IMR-90 (cell line): ENCODE data around the gene LTBP4. TPM values are rescaled to one million over a fixed set of nuclear protein-coding genes. Genes with fewer than 3 reads are reported as not detected.

ENCODE experiments used
- ATAC-seq: fragments of 200-7000 bp; cut with Tn5 transposase; 2 replicates; pipeline ENCODE4 v1.9.1; 2020; ENCODE audit warnings: low read depth, mild to moderate bottlenecking, moderate library complexity
- BruUV-seq: library from RNA; stranded (reverse); fragments of 400-500 nt; replicated peaks from 2 replicates; lab custom pipeline; 2021; lab: Mats Ljungman, UMichigan
- CTCF ChIA-PET: fragments of 300-600 bp; formaldehyde crosslinking; extraction: SDS; loops from one replicate; lab custom pipeline; 2021; ENCODE audit warnings: antibody characterized with exemption; lab: Yijun Ruan, JAX
- POLR2A ChIA-PET: fragments of 300-600 bp; sonication (Branson Sonifier 250); formaldehyde crosslinking; loops from one replicate; lab custom pipeline; 2022; ENCODE audit warnings: antibody characterized with exemption; ENCODE audit not compliant: unreplicated experiment; lab: Charles Lee
- DNase-seq: peaks from one replicate; pipeline ENCODE4 v3.0.0; 2013
- H2AFZ ChIP-seq: replicated peaks from 2 replicates; pipeline ENCODE3; 2013; ENCODE audit warnings: low read length, mild to moderate bottlenecking; ENCODE audit not compliant: poor library complexity
- H2AK5ac ChIP-seq: 2 replicates; pipeline ENCODE4 v1.6.1; 2013; ENCODE audit warnings: low read depth, low read length, inconsistent platforms
- H2AK9ac ChIP-seq: replicated peaks from 2 replicates; pipeline ENCODE3; 2013; ENCODE audit warnings: mild to moderate bottlenecking, low read depth, low read length, moderate library complexity; ENCODE audit not compliant: poor library complexity
- H2BK120ac ChIP-seq: 2 replicates; pipeline ENCODE4 v1.6.1; 2013; ENCODE audit warnings: low read depth, low read length, inconsistent platforms
- H2BK15ac ChIP-seq: 3 replicates; pipeline ENCODE4 v1.6.1; 2013; ENCODE audit warnings: low read depth, low read length, inconsistent platforms
- H2BK20ac ChIP-seq: 2 replicates; pipeline ENCODE4 v1.6.1; 2013; ENCODE audit warnings: low read depth, mild to moderate bottlenecking, inconsistent platforms, low read length, moderate library complexity
- H2BK5ac ChIP-seq: 2 replicates; pipeline ENCODE4 v1.6.1; 2013; ENCODE audit warnings: mild to moderate bottlenecking, low read depth, low read length, inconsistent platforms; ENCODE audit not compliant: poor library complexity, severe bottlenecking
- H3K14ac ChIP-seq: replicated peaks from 2 replicates; pipeline ENCODE4 v1.6.1; 2013; ENCODE audit warnings: low read depth, low read length, inconsistent platforms
- H3K18ac ChIP-seq: 2 replicates; pipeline ENCODE4 v1.6.1; 2013; ENCODE audit warnings: low read depth, low read length, control low read depth
- H3K23ac ChIP-seq: 2 replicates; pipeline ENCODE4 v1.6.1; 2013; ENCODE audit warnings: low read depth, low read length, inconsistent platforms
- H3K27ac ChIP-seq: 2 replicates; pipeline ENCODE4 v1.5.1; 2013; ENCODE audit warnings: mild to moderate bottlenecking, control low read depth, low read length; ENCODE audit not compliant: insufficient read depth
- H3K27me3 ChIP-seq: 2 replicates; pipeline ENCODE4 v1.6.1; 2013; ENCODE audit warnings: low read length; ENCODE audit not compliant: control insufficient read depth, insufficient read depth
- H3K36me3 ChIP-seq: 2 replicates; pipeline ENCODE4 v1.6.1; 2013; ENCODE audit warnings: low read length, mixed read lengths; ENCODE audit not compliant: control insufficient read depth, insufficient read depth
- H3K4ac ChIP-seq: 2 replicates; pipeline ENCODE4 v1.6.1; 2013; ENCODE audit warnings: low read depth, low read length, inconsistent platforms
- H3K4me1 ChIP-seq: 2 replicates; pipeline ENCODE4 v1.6.1; 2013; ENCODE audit warnings: low read length, mixed read lengths; ENCODE audit not compliant: control insufficient read depth, insufficient read depth
- H3K4me2 ChIP-seq: 2 replicates; pipeline ENCODE4 v1.6.1; 2013; ENCODE audit warnings: low read depth, mild to moderate bottlenecking, control low read depth, low read length, moderate library complexity
- H3K4me3 ChIP-seq: 2 replicates; pipeline ENCODE4 v1.5.1; 2013; ENCODE audit warnings: low read depth, mild to moderate bottlenecking, control low read depth, low read length, moderate library complexity; ENCODE audit not compliant: insufficient read depth
- H3K56ac ChIP-seq: 2 replicates; pipeline ENCODE4 v1.6.1; 2013; ENCODE audit warnings: low read length, inconsistent platforms; ENCODE audit not compliant: insufficient read depth; ENCODE audit errors: extremely low read depth
- H3K79me1 ChIP-seq, 2 experiments: 2 replicates each; pipeline ENCODE4 v1.6.1; 2013; ENCODE audit warnings: low read length in 2 of 2, inconsistent platforms in 1 of 2, low read depth in 1 of 2
- H3K9ac ChIP-seq: 2 replicates; pipeline ENCODE4 v1.6.1; 2013; ENCODE audit warnings: low read depth, low read length, control low read depth
- H3K9me1 ChIP-seq: 2 replicates; pipeline ENCODE4 v1.6.1; 2013; ENCODE audit warnings: low read length, inconsistent platforms; ENCODE audit not compliant: insufficient read depth
- H3K9me3 ChIP-seq: 2 replicates; pipeline ENCODE4 v1.6.1; 2013; ENCODE audit warnings: low read length; ENCODE audit not compliant: control insufficient read depth, insufficient read depth
- H4K20me1 ChIP-seq: 2 replicates; pipeline ENCODE4 v1.6.1; 2013; ENCODE audit warnings: low read length, inconsistent platforms; ENCODE audit not compliant: insufficient read depth
- H4K5ac ChIP-seq: 2 replicates; pipeline ENCODE4 v1.6.1; 2013; ENCODE audit warnings: mild to moderate bottlenecking, low read depth, low read length, control low read depth
- H4K8ac ChIP-seq, 2 experiments: 2 replicates each; pipeline ENCODE4 v1.6.1; 2013; ENCODE audit warnings: low read depth in 2 of 2, low read length in 2 of 2, control low read depth in 1 of 2, inconsistent platforms in 1 of 2
- H4K91ac ChIP-seq: 2 replicates; pipeline ENCODE4 v1.6.1; 2013; ENCODE audit warnings: low read depth, low read length, inconsistent platforms; ENCODE audit not compliant: insufficient read depth
- BHLHE40 ChIP-seq: fragments of 150-350 bp; IDR thresholded peaks from 2 replicates; pipeline ENCODE4 v1.6.1; 2016; ENCODE audit warnings: mild to moderate bottlenecking, low read depth, low read length
- CTCF ChIP-seq: conservative IDR thresholded peaks from 2 replicates; pipeline ENCODE4 v1.5.1; 2012; ENCODE audit warnings: mild to moderate bottlenecking, low read depth, low read length, improper control_type of control experiment
- ELK1 ChIP-seq: fragments of 150-350 bp; IDR thresholded peaks from 2 replicates; pipeline ENCODE4 v1.6.1; 2016; ENCODE audit warnings: low read depth, mild to moderate bottlenecking, low read length, moderate library complexity, borderline replicate concordance
- MAZ ChIP-seq: IDR thresholded peaks from 2 replicates; pipeline ENCODE4 v1.6.1; 2012; ENCODE audit warnings: low read depth, mild to moderate bottlenecking, low read length, improper control_type of control experiment, moderate library complexity, borderline replicate concordance
- RAD21 ChIP-seq: IDR thresholded peaks from 2 replicates; pipeline ENCODE4 v1.6.1; 2012; ENCODE audit warnings: low read length, improper control_type of control experiment
- RCOR1 ChIP-seq: IDR thresholded peaks from 2 replicates; pipeline ENCODE4 v1.6.1; 2012; ENCODE audit warnings: mild to moderate bottlenecking, low read length, improper control_type of control experiment; ENCODE audit not compliant: insufficient replicate concordance
- RFX5 ChIP-seq: IDR thresholded peaks from 2 replicates; pipeline ENCODE4 v1.8.0; 2012; ENCODE audit warnings: low read depth, mild to moderate bottlenecking, low read length, moderate library complexity
- SMC3 ChIP-seq: fragments of 150-350 bp; IDR thresholded peaks from 2 replicates; pipeline ENCODE4 v1.6.1; 2016; ENCODE audit warnings: low read depth, mild to moderate bottlenecking, antibody characterized with exemption, low read length, moderate library complexity
- USF2 ChIP-seq: fragments of 150-350 bp; IDR thresholded peaks from 2 replicates; pipeline ENCODE4 v1.6.1; 2017; ENCODE audit warnings: mild to moderate bottlenecking, antibody characterized with exemption, low read length, low read depth
- WGBS, 2 experiments: methylation state at CpG; one replicate each; pipeline versions ENCODE4 v1.1.5 to v1.1.7; 2013; ENCODE audit warnings: missing lambda C conversion rate in 2 of 2; ENCODE audit not compliant: insufficient read length in 1 of 2; ENCODE audit errors: extremely low coverage in 2 of 2; 5-methylcytosine and 5-hydroxymethylcytosine counted together
- dilution Hi-C: fragments of 300-500 bp; cut with HindIII; formaldehyde crosslinking; loops from one replicate; pipeline ENCODE4 v1.14.3; 2018; ENCODE audit warnings: low sequenced_read_pairs; ENCODE audit not compliant: unreplicated experiment
- in situ Hi-C: fragments of 300-500 bp; cut with MboI; formaldehyde crosslinking; loops from 3 replicates; pipeline ENCODE4 v1.14.3; 2019; ENCODE audit warnings: low sequenced_read_pairs, inconsistent platforms, mixed read lengths
- intact Hi-C: fragments of 100-400 bp; cut with micrococcal nuclease; formaldehyde crosslinking; loops from 2 replicates; pipeline ENCODE4 v1.10.0; 2022
- polyA plus RNA-seq, 3 experiments: library from polyadenylated mRNA; depleted of rRNA; stranded (reverse); fragments of >200 nt; gene quantifications; 2 replicates each; pipeline ENCODE4 v1.2.3, GENCODE V29; 2012; ENCODE audit warnings: low replicate concordance in 1 of 3
- total RNA-seq: library from RNA; depleted of rRNA; stranded (reverse); fragments of >200 nt; gene quantifications from 2 replicates; pipeline ENCODE4 v1.2.3, GENCODE V29; 2012

LTBP4 gene
- total and polyA plus RNA-seq, 2 of the 4 experiments (the other 2 are of a cell fraction) = 14.7 to 70.3 TPM

GRCh38 chr19:40592170-40592569 is 9.0 kb upstream of the LTBP4 start:
- 100% methylated on average over 2 of the region's 4 CpGs; no CpG with 5 or more reads in 1 of the 2 experiments for WGBS, 2 experiments
- Histone ChIP-seq H2BK5ac (no peak overlapping the region), H3K4ac (no peak overlapping the region), H3K4me2 (no peak overlapping the region), H4K5ac (no peak overlapping the region), H3K56ac (no peak overlapping the region), H2BK15ac (no peak overlapping the region), H4K20me1 (no peaks in the 10 kb centered on the region), H2AK5ac (no peak overlapping the region), H3K18ac (no peak overlapping the region), H3K9me1 (peaks cover 4% of the 10 kb centered on the region; the same call in 1 of the 2 replicates), H3K27me3 (no peaks in the 10 kb centered on the region), H2AFZ (no peak overlapping the region), H3K79me1 (no peaks in the 10 kb centered on the region; a peak in 1 of 4 replicates), H3K4me3 (no peak overlapping the region), H3K9me3 (no peaks in the 10 kb centered on the region), H3K27ac (no peak overlapping the region), H3K14ac (no peak overlapping the region), H2BK120ac (no peak overlapping the region), H3K36me3 (peaks cover 27% of the 10 kb centered on the region), H2BK20ac (no peak overlapping the region), H3K23ac (no peak overlapping the region), H2AK9ac (no peak overlapping the region), H3K4me1 (peaks cover 8% of the 10 kb centered on the region), H4K8ac (no peak overlapping the region), H4K91ac (no peak overlapping the region), H3K9ac (no peak overlapping the region)
- peak; percentile 24 for ATAC-seq
- dilution Hi-C loops = no loop called here
- BruUV-seq = no TSS peak
- DNase-seq = peak; percentile 76
- in situ Hi-C loops = no loop called here
- CTCF ChIA-PET = no interaction called here
- POLR2A ChIA-PET = no interaction called here
- TF ChIP-seq USF2 (peak; percentile 92), CTCF (no peak), SMC3 (no peak), RFX5 (peak; percentile 97), RAD21 (no peak), BHLHE40 (no peak), MAZ (no peak), ELK1 (no peak), RCOR1 (no peak)
- intact Hi-C loops = loop anchor here (10.0 kb wide), 1 partner anchor 457 kb away; no protein-coding TSS in a partner anchor
